SJSA1 (cell line): ENCODE results near the gene ADIRF. TPM values are rescaled to one million over a fixed set of nuclear protein-coding genes. Genes with fewer than 3 reads are reported as not detected.

Experiments
- DNase-seq, 2 experiments: peaks; one replicate each; pipeline ENCODE4 v3.0.0-alpha.2; 2015 to 2020; ENCODE audit warnings: low spot score in 2 of 2, low read depth in 1 of 2
- H3K27ac ChIP-seq: fragments of 250-450 bp; sonication (Bioruptor Pico); 2 replicates; pipeline ENCODE4 v1.5.1; 2020; ENCODE audit warnings: mild to moderate bottlenecking, moderate library complexity
- H3K27me3 ChIP-seq: fragments of 250-450 bp; sonication (Bioruptor Pico); replicated peaks from 2 replicates; pipeline ENCODE4 v1.5.1; 2020; ENCODE audit warnings: mild to moderate bottlenecking, moderate library complexity
- H3K36me3 ChIP-seq: fragments of 250-450 bp; sonication (Bioruptor Pico); 2 replicates; pipeline ENCODE4 v1.5.1; 2020; ENCODE audit warnings: mild to moderate bottlenecking
- H3K4me1 ChIP-seq: fragments of 250-450 bp; sonication (Bioruptor Pico); replicated peaks from 2 replicates; pipeline ENCODE4 v1.6.1; 2021; ENCODE audit warnings: mild to moderate bottlenecking
- H3K4me3 ChIP-seq: fragments of 250-450 bp; sonication (Bioruptor Pico); 2 replicates; pipeline ENCODE4 v1.5.1; 2020; ENCODE audit warnings: mild to moderate bottlenecking
- H3K9me3 ChIP-seq: fragments of 250-450 bp; sonication (Bioruptor Pico); replicated peaks from 2 replicates; pipeline ENCODE4 v1.5.1; 2020; ENCODE audit warnings: mild to moderate bottlenecking
- total RNA-seq: library from RNA; depleted of rRNA; stranded (reverse); fragments of >200 nt; shearing (Covaris generic); gene quantifications from 2 replicates; pipeline ENCODE4 v1.2.3, GENCODE V29; 2014

Gene ADIRF
- total RNA-seq, 1 experiment from 2014 or later = not detected

- no peaks in the 10 kb centered on the region for H3K27me3 ChIP-seq
- H3K27ac ChIP-seq = no peak overlapping the region
- peak in 1 of 2 experiments; percentile 42 for DNase-seq
- no peak overlapping the region for H3K4me3 ChIP-seq
- H3K4me1 ChIP-seq = peaks cover 27% of the 10 kb centered on the region
- H3K9me3 ChIP-seq = no peaks in the 10 kb centered on the region
- no peaks in the 10 kb centered on the region for H3K36me3 ChIP-seq
Measured at GRCh38 chr10:86960863-86961434, 7.3 kb upstream of the ADIRF start.

- no peaks in the 10 kb centered on the region for H3K27me3 ChIP-seq
- H3K4me3 ChIP-seq = no peak overlapping the region
- DNase-seq = no peak
Measured at GRCh38 chr10:86961481-86962091, 6.7 kb upstream of the ADIRF start.

GRCh38 chr10:86962136-86962980, 5.9 kb upstream of the ADIRF start:
- no peak overlapping the region for H3K4me3 ChIP-seq

More at GRCh38 chr10:86961481-86962091, 6.7 kb upstream of the ADIRF start:
- Histone ChIP-seq H3K9me3 (no peaks in the 10 kb centered on the region), H3K4me1 (peaks cover 30% of the 10 kb centered on the region), H3K36me3 (no peaks in the 10 kb centered on the region), H3K27ac (no peak overlapping the region)

GRCh38 chr10:86962981-86963310, 5.3 kb upstream of the ADIRF start:
- no peak for DNase-seq
- Histone ChIP-seq H3K36me3 (no peaks in the 10 kb centered on the region), H3K27ac (no peak overlapping the region), H3K4me1 (peaks cover 28% of the 10 kb centered on the region), H3K27me3 (no peaks in the 10 kb centered on the region), H3K9me3 (no peaks in the 10 kb centered on the region), H3K4me3 (no peak overlapping the region)

More at GRCh38 chr10:86962136-86962980, 5.9 kb upstream of the ADIRF start:
- peaks cover 33% of the 10 kb centered on the region for H3K4me1 ChIP-seq
- no peaks in the 10 kb centered on the region for H3K36me3 ChIP-seq
- H3K9me3 ChIP-seq = no peaks in the 10 kb centered on the region
- H3K27me3 ChIP-seq = no peaks in the 10 kb centered on the region
- DNase-seq = no peak
- no peak overlapping the region for H3K27ac ChIP-seq

GRCh38 chr10:86963341-86963919, 4.9 kb upstream of the ADIRF start:
- Histone ChIP-seq H3K9me3 (no peaks in the 10 kb centered on the region), H3K27me3 (no peaks in the 10 kb centered on the region), H3K36me3 (no peaks in the 10 kb centered on the region), H3K27ac (no peak overlapping the region), H3K4me1 (peaks cover 28% of the 10 kb centered on the region), H3K4me3 (no peak overlapping the region)
- DNase-seq = peak in 1 of 2 experiments; percentile 35

GRCh38 chr10:86964061-86964846, 4.0 kb upstream of the ADIRF start:
- Histone ChIP-seq H3K4me1 (peaks cover 24% of the 10 kb centered on the region), H3K27ac (no peak overlapping the region), H3K36me3 (no peaks in the 10 kb centered on the region), H3K9me3 (no peaks in the 10 kb centered on the region), H3K4me3 (no peak overlapping the region), H3K27me3 (no peaks in the 10 kb centered on the region)
- DNase-seq = peak in 1 of 2 experiments; percentile 35

- no peak overlapping the region for H3K27ac ChIP-seq
- DNase-seq = peak in 1 of 2 experiments; percentile 34
- H3K9me3 ChIP-seq = no peaks in the 10 kb centered on the region
- no peak overlapping the region for H3K4me3 ChIP-seq
- H3K27me3 ChIP-seq = no peaks in the 10 kb centered on the region
- H3K36me3 ChIP-seq = no peaks in the 10 kb centered on the region
- H3K4me1 ChIP-seq = peaks cover 24% of the 10 kb centered on the region
Measured at GRCh38 chr10:86964847-86965190, 3.5 kb upstream of the ADIRF start.

GRCh38 chr10:86965986-86966654, 2.2 kb upstream of the ADIRF start:
- DNase-seq = peak in 1 of 2 experiments; percentile 24
- Histone ChIP-seq H3K27ac (no peak overlapping the region), H3K27me3 (no peaks in the 10 kb centered on the region), H3K9me3 (no peaks in the 10 kb centered on the region), H3K4me1 (peaks cover 28% of the 10 kb centered on the region), H3K4me3 (no peak overlapping the region), H3K36me3 (no peaks in the 10 kb centered on the region)

GRCh38 chr10:86967481-86967941, 771 bp upstream of the ADIRF start:
- Histone ChIP-seq H3K4me3 (no peak overlapping the region), H3K27ac (no peak overlapping the region), H3K9me3 (no peaks in the 10 kb centered on the region), H3K36me3 (no peaks in the 10 kb centered on the region), H3K4me1 (peaks cover 41% of the 10 kb centered on the region), H3K27me3 (no peaks in the 10 kb centered on the region)
- DNase-seq = no peak

- Histone ChIP-seq H3K36me3 (no peaks in the 10 kb centered on the region), H3K27me3 (no peaks in the 10 kb centered on the region), H3K4me1 (peaks cover 41% of the 10 kb centered on the region), H3K9me3 (no peaks in the 10 kb centered on the region), H3K27ac (no peak overlapping the region), H3K4me3 (no peak overlapping the region)
- DNase-seq = no peak
Measured at GRCh38 chr10:86968994-86969355, 693 bp downstream of the ADIRF start.

- H3K36me3 ChIP-seq = no peaks in the 10 kb centered on the region
- H3K27ac ChIP-seq = peak overlapping the region; percentile 99; the same call in 1 of the 2 replicates
- peaks cover 41% of the 10 kb centered on the region for H3K4me1 ChIP-seq
- no peaks in the 10 kb centered on the region for H3K9me3 ChIP-seq
- H3K27me3 ChIP-seq = no peaks in the 10 kb centered on the region
- DNase-seq = peak in 1 of 2 experiments; percentile 10
- peak overlapping the region; percentile 56 for H3K4me3 ChIP-seq
Measured at GRCh38 chr10:86969421-86970041, 1.2 kb downstream of the ADIRF start.

GRCh38 chr10:86970162-86970981, 2.1 kb downstream of the ADIRF start:
- Histone ChIP-seq H3K36me3 (no peaks in the 10 kb centered on the region), H3K9me3 (no peaks in the 10 kb centered on the region), H3K27me3 (no peaks in the 10 kb centered on the region), H3K4me1 (peaks cover 41% of the 10 kb centered on the region), H3K4me3 (peak overlapping the region; percentile 56), H3K27ac (peak overlapping the region; percentile 99)
- peak; percentile 80 to 87 for DNase-seq
